CD8-positive, alpha-beta memory T cell (primary cell): ENCODE measurements around the gene CCL21. TPM values are rescaled to one million over a fixed set of nuclear protein-coding genes. Genes with fewer than 3 reads are reported as not detected.

Source experiments
- CTCF ChIA-PET: fragments of 350-600 bp; sonication (Branson Sonifier 250); formaldehyde crosslinking; loops from one replicate; lab custom pipeline; 2021; ENCODE audit warnings: antibody characterized with exemption; lab: Charles Lee
- POLR2A ChIA-PET: fragments of 350-600 bp; sonication (Branson Sonifier 250); formaldehyde crosslinking; loops from one replicate; lab custom pipeline; 2021; ENCODE audit warnings: antibody characterized with exemption; lab: Charles Lee
- DNase-seq, 5 donors: peaks; one replicate each; pipeline versions ENCODE4 v3.0.0 to v3.0.0-alpha.2; 2020 to 2022; ENCODE audit warnings: mixed read lengths in 1 of 5
- H3K27ac ChIP-seq: one replicate; pipeline ENCODE4 v1.7.0; 2013; ENCODE audit warnings: low read depth, mild to moderate bottlenecking, low read length, moderate library complexity
- H3K27me3 ChIP-seq: 2 replicates; pipeline ENCODE4 v1.7.0; 2013; ENCODE audit warnings: low read length, mild to moderate bottlenecking; ENCODE audit not compliant: insufficient read depth, poor library complexity, severe bottlenecking
- H3K36me3 ChIP-seq: 2 replicates; pipeline ENCODE4 v1.7.0; 2013; ENCODE audit warnings: mild to moderate bottlenecking, low read length, moderate library complexity; ENCODE audit not compliant: insufficient read depth
- H3K4me1 ChIP-seq: 2 replicates; pipeline ENCODE4 v1.7.0; 2013; ENCODE audit warnings: mild to moderate bottlenecking, low read length, moderate library complexity; ENCODE audit not compliant: insufficient read depth
- H3K4me3 ChIP-seq: 2 replicates; pipeline ENCODE4 v1.7.0; 2013; ENCODE audit warnings: mild to moderate bottlenecking, low read length
- H3K9me3 ChIP-seq: 2 replicates; pipeline ENCODE4 v1.7.0; 2013; ENCODE audit warnings: mild to moderate bottlenecking, low read length
- H3K27ac Mint-ChIP-seq, 8 donors: one replicate each; pipeline ENCODE4 v1.8.0; 2020 to 2021; ENCODE audit warnings: mixed read lengths in 8 of 8, mild to moderate bottlenecking in 6 of 8, inconsistent platforms in 3 of 8, moderate library complexity in 3 of 8
- H3K27me3 Mint-ChIP-seq, 2 donors: one replicate each; pipeline ENCODE4 v1.8.0; 2020 to 2021; ENCODE audit warnings: mixed read lengths in 2 of 2, mild to moderate bottlenecking in 1 of 2, moderate library complexity in 1 of 2
- H3K36me3 Mint-ChIP-seq, 3 donors: one replicate each; pipeline ENCODE4 v1.8.0; 2020 to 2021; ENCODE audit warnings: mixed read lengths in 3 of 3, inconsistent platforms in 1 of 3, mild to moderate bottlenecking in 1 of 3
- H3K4me1 Mint-ChIP-seq, 3 donors: one replicate each; pipeline ENCODE4 v1.8.0; 2020 to 2021; ENCODE audit warnings: mixed read lengths in 3 of 3, inconsistent platforms in 1 of 3, mild to moderate bottlenecking in 1 of 3
- H3K4me3 Mint-ChIP-seq, 7 donors: one replicate each; pipeline ENCODE4 v1.8.0; 2020 to 2021; ENCODE audit warnings: mixed read lengths in 7 of 7, mild to moderate bottlenecking in 6 of 7, moderate library complexity in 4 of 7, inconsistent platforms in 2 of 7
- H3K9me3 Mint-ChIP-seq, 5 donors: one replicate each; pipeline ENCODE4 v1.8.0; 2020 to 2022; ENCODE audit warnings: mixed read lengths in 5 of 5, mild to moderate bottlenecking in 3 of 5, moderate library complexity in 2 of 5, inconsistent platforms in 1 of 5
- polyA plus RNA-seq: library from polyadenylated mRNA; unstranded; fragments of 300-500 nt; fragmentation: Illumina TruSeq; gene quantifications from one replicate; pipeline ENCODE4 v1.2.3, GENCODE V29; 2021
- total RNA-seq, 2 experiments: library from RNA; stranded (reverse); gene quantifications; one replicate each; pipeline ENCODE4 v1.2.3, GENCODE V29; 2021

The CCL21 gene
- total and polyA plus RNA-seq, 3 experiments from 2014 or later: not detected

GRCh38 chr9:34675869-34676268 is 34.1 kb downstream of the CCL21 start:
- no peaks in the 10 kb centered on the region for H3K4me1 ChIP-seq
- no peak overlapping the region for H3K4me3 ChIP-seq
- peak overlapping the region in 2 of 8 donors; percentile 38 to 49 for H3K27ac Mint-ChIP-seq
- no peak overlapping the region for H3K27ac ChIP-seq
- H3K36me3 Mint-ChIP-seq: no peaks in the 10 kb centered on the region
- POLR2A ChIA-PET: no interaction called here
- H3K36me3 ChIP-seq: no peaks in the 10 kb centered on the region
- no peaks in the 10 kb centered on the region for H3K27me3 ChIP-seq
- H3K9me3 Mint-ChIP-seq: no peaks in the 10 kb centered on the region
- no peaks in the 10 kb centered on the region for H3K4me1 Mint-ChIP-seq
- H3K9me3 ChIP-seq: no peaks in the 10 kb centered on the region
- DNase-seq: no peak
- no peak overlapping the region for H3K4me3 Mint-ChIP-seq
- H3K27me3 Mint-ChIP-seq: peaks cover 0 to 3% of the 10 kb centered on the region in 2 donors
- CTCF ChIA-PET: interaction anchor here (1.0 to 2.9 kb wide), 5 partner anchors 11 to 29 kb away, joined by 3 to 10 read pairs (median 5); partner anchors contain the start of gene GALT

- H3K36me3 Mint-ChIP-seq: no peaks in the 10 kb centered on the region
- H3K4me1 Mint-ChIP-seq: no peaks in the 10 kb centered on the region
- peak; percentile 15 to 70 (median 24) for DNase-seq
- Histone ChIP-seq H3K9me3 (no peaks in the 10 kb centered on the region), H3K4me1 (no peaks in the 10 kb centered on the region), H3K4me3 (no peak overlapping the region), H3K36me3 (no peaks in the 10 kb centered on the region), H3K27me3 (no peaks in the 10 kb centered on the region), H3K27ac (no peak overlapping the region)
- peaks cover 0 to 3% of the 10 kb centered on the region in 2 donors for H3K27me3 Mint-ChIP-seq
- H3K4me3 Mint-ChIP-seq: no peak overlapping the region
- POLR2A ChIA-PET: no interaction called here
- peaks cover 0 to 3% (median 0%) of the 10 kb centered on the region in 5 donors for H3K9me3 Mint-ChIP-seq
- CTCF ChIA-PET: interaction anchor here (0.8 to 2.9 kb wide), 6 partner anchors 11 to 28 kb away, joined by 3 to 10 read pairs (median 4); partner anchors contain the start of gene GALT
- H3K27ac Mint-ChIP-seq: no peak overlapping the region
These were observed 34.8 kb downstream of the CCL21 start for GRCh38 chr9:34675048-34675714.

- no peak for DNase-seq
- CTCF ChIA-PET: interaction anchor here (0.8 to 2.9 kb wide), 3 partner anchors 10 to 28 kb away, joined by 3 to 10 read pairs (median 4); partner anchors contain the start of gene GALT
- peaks cover 0 to under 1% (median 0%) of the 10 kb centered on the region in 3 donors for H3K36me3 Mint-ChIP-seq
- H3K27ac ChIP-seq: no peak overlapping the region
- H3K4me1 ChIP-seq: no peaks in the 10 kb centered on the region
- H3K27me3 ChIP-seq: no peaks in the 10 kb centered on the region
- no peak overlapping the region for H3K4me3 ChIP-seq
- peaks cover 0 to 3% of the 10 kb centered on the region in 2 donors for H3K27me3 Mint-ChIP-seq
- no peaks in the 10 kb centered on the region for H3K4me1 Mint-ChIP-seq
- H3K4me3 Mint-ChIP-seq: no peak overlapping the region
- POLR2A ChIA-PET: no interaction called here
- peaks cover 0 to 7% (median 0%) of the 10 kb centered on the region in 5 donors for H3K9me3 Mint-ChIP-seq
- H3K27ac Mint-ChIP-seq: peak overlapping the region in 1 of 8 donors; percentile 90
- H3K9me3 ChIP-seq: no peaks in the 10 kb centered on the region
- no peaks in the 10 kb centered on the region for H3K36me3 ChIP-seq
These were observed 35.5 kb downstream of the CCL21 start for GRCh38 chr9:34674440-34674839.

- no peak overlapping the region for H3K27ac ChIP-seq
- no peak for DNase-seq
- POLR2A ChIA-PET: no interaction called here
- peaks cover 0 to 9% (median 2%) of the 10 kb centered on the region in 3 donors for H3K4me1 Mint-ChIP-seq
- no peak overlapping the region for H3K4me3 ChIP-seq
- no peaks in the 10 kb centered on the region for H3K27me3 ChIP-seq
- no peak overlapping the region for H3K27ac Mint-ChIP-seq
- no peak overlapping the region for H3K4me3 Mint-ChIP-seq
- H3K36me3 ChIP-seq: no peaks in the 10 kb centered on the region
- H3K4me1 ChIP-seq: peaks cover under 1% of the 10 kb centered on the region
- H3K36me3 Mint-ChIP-seq: peaks cover 4 to 6% (median 5%) of the 10 kb centered on the region in 3 donors
- H3K9me3 Mint-ChIP-seq: peaks cover 0 to 11% (median 4%) of the 10 kb centered on the region in 5 donors
- no peaks in the 10 kb centered on the region for H3K9me3 ChIP-seq
- CTCF ChIA-PET: no interaction called here
- peaks cover 0 to 2% of the 10 kb centered on the region in 2 donors for H3K27me3 Mint-ChIP-seq
These were observed 38.6 kb downstream of the CCL21 start for GRCh38 chr9:34671307-34671706.

- ChIA-PET POLR2A (no interaction called here), CTCF (interaction anchor here (1.0 to 1.6 kb wide), 2 partner anchors 33 to 377 kb away, joined by 4 to 5 read pairs; no protein-coding TSS in a partner anchor)
- Mint-ChIP-seq H3K27me3 (peaks cover 0 to 6% of the 10 kb centered on the region in 2 donors), H3K9me3 (peaks cover 0 to 11% (median 4%) of the 10 kb centered on the region in 5 donors), H3K27ac (peak overlapping the region in 2 of 8 donors; percentile 8 to 30), H3K4me3 (no peak overlapping the region), H3K36me3 (peaks cover 4 to 6% (median 5%) of the 10 kb centered on the region in 3 donors), H3K4me1 (peaks cover 5 to 16% (median 6%) of the 10 kb centered on the region in 3 donors)
- H3K4me1 ChIP-seq: peaks cover 9% of the 10 kb centered on the region
- H3K27ac ChIP-seq: no peak overlapping the region
- no peak overlapping the region for H3K4me3 ChIP-seq
- no peak for DNase-seq
- no peaks in the 10 kb centered on the region for H3K27me3 ChIP-seq
- no peaks in the 10 kb centered on the region for H3K36me3 ChIP-seq
- H3K9me3 ChIP-seq: no peaks in the 10 kb centered on the region
These were observed 40.0 kb downstream of the CCL21 start for GRCh38 chr9:34669809-34670562.

GRCh38 chr9:34665381-34666250 is 44.3 kb downstream of the CCL21 start:
- Mint-ChIP-seq H3K4me1 (peaks cover 34 to 55% (median 41%) of the 10 kb centered on the region in 3 donors), H3K27me3 (peaks cover 0 to 4% of the 10 kb centered on the region in 2 donors), H3K4me3 (peak overlapping the region; percentile 82 to 97 (median 89)), H3K36me3 (peaks cover 5 to 14% (median 13%) of the 10 kb centered on the region in 3 donors), H3K9me3 (peaks cover 0 to 11% (median 4%) of the 10 kb centered on the region in 5 donors), H3K27ac (peak overlapping the region; percentile 87 to 99 (median 98))
- Histone ChIP-seq H3K4me1 (peaks cover 48% of the 10 kb centered on the region), H3K36me3 (no peaks in the 10 kb centered on the region), H3K27me3 (no peaks in the 10 kb centered on the region), H3K4me3 (peak overlapping the region; percentile 87), H3K27ac (peak overlapping the region; percentile 96), H3K9me3 (no peaks in the 10 kb centered on the region)
- ChIA-PET CTCF (interaction anchor here (1.1 to 5.0 kb wide), 9 partner anchors 10 to 49 kb away, joined by 3 to 54 read pairs (median 10); partner anchors contain the start of genes GALT, IL11RA and SIGMAR1), POLR2A (interaction anchor here (0.7 to 3.0 kb wide), 5 partner anchors 19 to 53 kb away, joined by 3 to 20 read pairs (median 3); partner anchors contain the start of genes DCTN3, GALT and RPP25L)
- peak; percentile 84 to 93 (median 86) for DNase-seq

GRCh38 chr9:34665067-34665380 is 44.9 kb downstream of the CCL21 start:
- no peaks in the 10 kb centered on the region for H3K27me3 ChIP-seq
- CTCF ChIA-PET: interaction anchor here (1.1 to 5.0 kb wide), 9 partner anchors 9 to 48 kb away, joined by 3 to 54 read pairs (median 10); partner anchors contain the start of genes GALT, IL11RA and SIGMAR1
- Mint-ChIP-seq H3K27me3 (peaks cover 0 to 4% of the 10 kb centered on the region in 2 donors), H3K36me3 (peaks cover 5 to 20% (median 13%) of the 10 kb centered on the region in 3 donors), H3K9me3 (peaks cover 0 to 9% (median 4%) of the 10 kb centered on the region in 5 donors), H3K4me1 (peaks cover 34 to 55% (median 41%) of the 10 kb centered on the region in 3 donors), H3K27ac (peak overlapping the region; percentile 87 to 99 (median 97)), H3K4me3 (peak overlapping the region; percentile 82 to 97 (median 89))
- POLR2A ChIA-PET: interaction anchor here (0.6 to 3.0 kb wide), 6 partner anchors 9 to 53 kb away, joined by 3 to 20 read pairs (median 3); partner anchors contain the start of genes DCTN3, GALT and RPP25L
- H3K27ac ChIP-seq: peak overlapping the region; percentile 43
- peak overlapping the region; percentile 65 for H3K4me3 ChIP-seq
- peaks cover 48% of the 10 kb centered on the region for H3K4me1 ChIP-seq
- H3K9me3 ChIP-seq: no peaks in the 10 kb centered on the region
- DNase-seq: no peak
- peaks cover 4% of the 10 kb centered on the region for H3K36me3 ChIP-seq
